OCI-LY3 (cell line): Measurements from ENCODE around the gene RELL2.

Source experiments
- H2AFZ ChIP-seq: fragments of 200-600, 300-600 bp; shearing (Covaris generic); 2 replicates; pipeline ENCODE4 v1.6.0; 2014; ENCODE audit warnings: antibody characterized with exemption, low read depth, low read length
- H3K27ac ChIP-seq: fragments of 200-600, 300-600 bp; sonication (generic); 2 replicates; pipeline ENCODE4 v1.5.1; 2014; ENCODE audit warnings: mild to moderate bottlenecking, low read length, moderate library complexity, mixed read lengths
- H3K27me3 ChIP-seq: fragments of 200-600, 300-600 bp; sonication (generic); 2 replicates; pipeline ENCODE4 v1.6.1; 2014; ENCODE audit warnings: low read depth, low read length, mixed read lengths
- H3K36me3 ChIP-seq: fragments of 200-600, 300-600 bp; sonication (generic); replicated peaks from 2 replicates; pipeline ENCODE3; 2014; ENCODE audit warnings: low read depth, low read length, mixed read lengths
- H3K4me1 ChIP-seq: fragments of 300-600, 200-600 bp; sonication (generic); 2 replicates; pipeline ENCODE4 v1.6.1; 2014; ENCODE audit warnings: low read length, mixed read lengths
- H3K4me2 ChIP-seq: fragments of 200-600, 300-600 bp; sonication (generic); 2 replicates; pipeline ENCODE4 v1.6.1; 2014; ENCODE audit warnings: low read length, mixed read lengths
- H3K4me3 ChIP-seq: fragments of 300-600, 200-600 bp; sonication (generic); 2 replicates; pipeline ENCODE4 v1.5.1; 2014; ENCODE audit warnings: antibody characterized with exemption, mild to moderate bottlenecking, low read length, moderate library complexity
- H3K79me2 ChIP-seq: fragments of 300-600, 200-600 bp; shearing (Covaris generic); 2 replicates; pipeline ENCODE4 v1.6.1; 2014; ENCODE audit warnings: mild to moderate bottlenecking, low read length, mixed read lengths
- H3K9ac ChIP-seq: fragments of 300-600, 200-600 bp; shearing (Covaris generic); 2 replicates; pipeline ENCODE4 v1.6.0; 2014; ENCODE audit warnings: mild to moderate bottlenecking, low read length, moderate library complexity
- H3K9me3 ChIP-seq: fragments of 200-600, 300-600 bp; shearing (Covaris generic); 2 replicates; pipeline ENCODE4 v1.6.1; 2014; ENCODE audit warnings: low read length, mixed read lengths; ENCODE audit not compliant: insufficient read depth
- H4K20me1 ChIP-seq: fragments of 200-600, 300-600 bp; sonication (generic); 2 replicates; pipeline ENCODE4 v1.6.1; 2016; ENCODE audit warnings: low read length, mixed read lengths; ENCODE audit not compliant: insufficient read depth
- EZH2phosphoT487 ChIP-seq: fragments of 200-600 bp; shearing (Covaris generic); IDR thresholded peaks from 2 replicates; pipeline ENCODE4 v1.6.1; 2018; ENCODE audit warnings: antibody characterized with exemption, mixed run types, low read depth
- TF ChIP-seq, protein P1 (sequence below): fragments of 200-600, 300-600 bp; sonication (generic); IDR thresholded peaks from 2 replicates; pipeline ENCODE4 v1.5.1; 2014; ENCODE audit warnings: antibody characterized with exemption, low read length, low read depth

RELL2 gene

DNA sequence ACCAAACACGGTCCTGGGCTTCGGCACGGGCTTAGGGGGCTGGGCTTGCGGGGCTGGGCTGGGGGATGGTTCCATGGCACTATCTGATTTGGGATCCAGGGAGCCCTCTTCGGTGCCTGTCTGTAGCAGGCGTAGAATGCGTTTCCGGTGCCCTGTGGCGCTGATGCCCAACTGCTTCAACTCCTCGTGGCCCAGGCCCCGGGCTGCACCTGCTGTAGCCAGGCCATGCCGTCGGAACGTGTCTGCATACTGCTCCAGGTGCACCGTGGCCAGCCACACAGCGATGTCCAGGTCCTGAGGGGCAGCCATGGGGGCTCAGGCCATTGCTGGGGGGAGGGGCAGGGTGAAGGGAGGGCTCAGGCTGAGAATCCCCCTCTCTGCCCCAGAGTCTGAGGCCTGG, 43.4 kb downstream of the RELL2 start:
- no peak overlapping the region for H3K9ac ChIP-seq
- TF ChIP-seq, protein P1, sequence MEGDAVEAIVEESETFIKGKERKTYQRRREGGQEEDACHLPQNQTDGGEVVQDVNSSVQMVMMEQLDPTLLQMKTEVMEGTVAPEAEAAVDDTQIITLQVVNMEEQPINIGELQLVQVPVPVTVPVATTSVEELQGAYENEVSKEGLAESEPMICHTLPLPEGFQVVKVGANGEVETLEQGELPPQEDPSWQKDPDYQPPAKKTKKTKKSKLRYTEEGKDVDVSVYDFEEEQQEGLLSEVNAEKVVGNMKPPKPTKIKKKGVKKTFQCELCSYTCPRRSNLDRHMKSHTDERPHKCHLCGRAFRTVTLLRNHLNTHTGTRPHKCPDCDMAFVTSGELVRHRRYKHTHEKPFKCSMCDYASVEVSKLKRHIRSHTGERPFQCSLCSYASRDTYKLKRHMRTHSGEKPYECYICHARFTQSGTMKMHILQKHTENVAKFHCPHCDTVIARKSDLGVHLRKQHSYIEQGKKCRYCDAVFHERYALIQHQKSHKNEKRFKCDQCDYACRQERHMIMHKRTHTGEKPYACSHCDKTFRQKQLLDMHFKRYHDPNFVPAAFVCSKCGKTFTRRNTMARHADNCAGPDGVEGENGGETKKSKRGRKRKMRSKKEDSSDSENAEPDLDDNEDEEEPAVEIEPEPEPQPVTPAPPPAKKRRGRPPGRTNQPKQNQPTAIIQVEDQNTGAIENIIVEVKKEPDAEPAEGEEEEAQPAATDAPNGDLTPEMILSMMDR = no peak
- TF ChIP-seq EZH2phosphoT487 = no peak
- H3K4me1 ChIP-seq = peaks cover 4% of the 10 kb centered on the region; the same call in 1 of the 2 replicates

DNA sequence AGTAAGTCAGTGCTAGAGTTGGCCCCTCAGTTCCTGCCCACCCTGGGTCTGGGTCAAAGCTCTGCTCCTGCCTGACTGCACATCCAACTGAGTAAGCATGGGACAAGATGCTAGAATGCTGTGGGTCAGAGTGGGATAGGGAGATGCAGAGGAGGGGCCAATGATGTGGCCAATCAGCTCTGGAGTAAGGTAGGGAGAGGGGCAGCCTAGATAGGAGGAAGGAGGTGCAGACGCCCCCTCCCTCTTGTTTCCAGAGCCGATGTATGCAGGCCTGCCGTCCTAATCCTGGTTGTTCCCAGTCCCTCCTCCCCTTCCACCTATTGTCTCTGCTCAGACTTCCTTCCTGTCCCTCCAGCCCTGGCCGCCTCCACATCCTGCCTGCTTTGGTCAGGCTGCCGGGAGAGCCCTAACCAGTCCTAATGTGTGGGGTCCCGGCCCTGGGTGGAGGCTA, 44.0 kb downstream of the RELL2 start:
- H3K4me3 ChIP-seq = no peak overlapping the region
- peaks cover 4% of the 10 kb centered on the region; the same call in 1 of the 2 replicates for H3K4me1 ChIP-seq
- no peaks in the 10 kb centered on the region for H3K27me3 ChIP-seq
- H3K9ac ChIP-seq = no peak overlapping the region
- H3K9me3 ChIP-seq = no peaks in the 10 kb centered on the region
- H3K27ac ChIP-seq = no peak overlapping the region
- H2AFZ ChIP-seq = no peak overlapping the region
- H4K20me1 ChIP-seq = no peaks in the 10 kb centered on the region
- H3K36me3 ChIP-seq = no peaks in the 10 kb centered on the region
- no peaks in the 10 kb centered on the region for H3K79me2 ChIP-seq
- H3K4me2 ChIP-seq = no peak overlapping the region
- TF ChIP-seq EZH2phosphoT487 = no peak
- TF ChIP-seq, protein P1 = no peak

More for the DNA sequence above, 43.4 kb downstream of the RELL2 start:
- no peaks in the 10 kb centered on the region for H3K79me2 ChIP-seq
- H2AFZ ChIP-seq = no peak overlapping the region
- H3K36me3 ChIP-seq = no peaks in the 10 kb centered on the region
- H3K27me3 ChIP-seq = no peaks in the 10 kb centered on the region
- no peaks in the 10 kb centered on the region for H4K20me1 ChIP-seq
- H3K9me3 ChIP-seq = no peaks in the 10 kb centered on the region
- H3K4me3 ChIP-seq = no peak overlapping the region
- H3K4me2 ChIP-seq = no peak overlapping the region
- H3K27ac ChIP-seq = no peak overlapping the region

DNA sequence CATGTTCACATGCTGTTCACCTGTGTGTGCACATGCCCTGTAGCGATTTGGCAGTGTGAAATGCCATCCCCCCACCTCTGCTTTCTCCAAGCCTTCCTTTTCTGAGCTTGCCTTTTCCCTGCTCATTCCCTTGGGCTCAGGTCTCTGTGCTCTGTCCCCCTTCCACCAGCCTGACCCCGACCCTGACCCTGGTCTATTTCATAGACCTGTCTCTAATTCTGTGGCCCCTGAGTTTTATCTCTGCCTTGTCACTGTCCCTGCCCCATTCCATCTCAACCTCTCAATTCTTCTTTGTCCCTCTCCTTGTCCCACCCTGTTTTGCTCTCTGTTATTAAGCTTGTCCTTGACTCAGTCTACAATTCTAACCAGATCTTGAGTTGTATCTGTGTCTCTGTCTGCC, 44.5 kb downstream of the RELL2 start:
- Histone ChIP-seq H3K79me2 (no peaks in the 10 kb centered on the region), H4K20me1 (no peaks in the 10 kb centered on the region), H3K4me2 (no peak overlapping the region), H3K27me3 (no peaks in the 10 kb centered on the region), H3K4me3 (no peak overlapping the region), H3K36me3 (no peaks in the 10 kb centered on the region), H3K9me3 (no peaks in the 10 kb centered on the region), H3K4me1 (peaks cover 4% of the 10 kb centered on the region; the same call in 1 of the 2 replicates), H3K9ac (no peak overlapping the region), H3K27ac (no peak overlapping the region), H2AFZ (no peak overlapping the region)
- no peak for TF ChIP-seq EZH2phosphoT487
- TF ChIP-seq, protein P1 = no peak

DNA sequence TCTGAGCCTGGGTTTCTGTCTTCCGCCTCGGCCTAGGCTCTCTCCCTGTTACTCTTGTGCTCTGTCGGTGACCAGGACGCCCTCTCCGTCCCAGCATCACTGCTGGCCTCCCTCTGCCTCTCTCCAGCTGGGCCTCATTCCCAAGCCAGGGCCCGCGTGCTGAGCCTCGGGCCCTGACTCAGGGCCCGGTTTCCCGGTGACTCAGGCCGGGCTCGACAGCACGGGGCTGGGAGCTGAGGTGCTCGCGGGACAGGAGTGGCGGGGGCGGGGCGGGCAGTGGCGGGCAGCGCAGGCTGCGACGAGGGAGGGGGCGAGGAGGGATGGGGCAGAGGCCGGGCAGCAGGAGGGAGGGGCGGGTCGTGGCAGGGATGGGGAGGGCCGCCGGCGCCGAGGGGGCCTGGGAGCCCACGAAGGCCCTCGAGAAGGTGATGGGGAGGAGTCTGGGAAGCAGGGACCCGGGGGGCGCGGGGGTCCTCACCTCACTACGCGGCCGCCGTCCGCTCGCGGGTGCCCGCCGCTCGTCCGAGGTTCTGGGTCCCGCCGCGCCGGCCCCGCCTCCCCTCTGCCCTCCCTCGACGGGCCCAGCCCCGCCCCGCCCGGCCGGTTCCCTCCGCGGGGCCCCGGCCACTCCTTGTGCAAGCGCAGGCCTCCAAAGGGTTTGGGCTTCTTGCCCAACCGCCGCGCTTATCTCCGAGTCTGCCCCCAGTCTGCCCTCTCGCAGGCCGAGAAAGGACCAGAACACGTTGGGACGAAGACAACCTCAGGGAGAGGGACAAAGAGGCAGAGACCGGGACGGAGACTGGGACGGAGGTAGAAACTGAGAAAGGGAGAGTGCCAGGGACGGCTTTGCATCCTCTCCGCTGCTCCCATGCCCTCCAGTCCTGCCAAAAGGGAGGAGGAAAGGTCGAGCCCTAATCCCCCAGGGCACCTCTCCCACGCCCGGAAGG, 45.2 kb downstream of the RELL2 start, which contains the start of gene ARAP3:
Gene ARAP3 (minus strand): TSS at position 536 of the 947 bp plus-strand sequence. CDS start 1,744 bp downstream, outside the sequence.
- no peak within 1 kb of the TSS for H3K4me3 ChIP-seq
- no peak within 1 kb of the TSS for H3K27ac ChIP-seq
- no peaks in the 10 kb centered on the region for H3K79me2 ChIP-seq
- no peaks in the 10 kb centered on the region for H3K9me3 ChIP-seq
- no peaks in the 10 kb centered on the region for H3K36me3 ChIP-seq
- peaks cover 4% of the 10 kb centered on the region; the same call in 1 of the 2 replicates for H3K4me1 ChIP-seq
- H4K20me1 ChIP-seq = no peaks in the 10 kb centered on the region
- no peak within 1 kb of the TSS for H3K9ac ChIP-seq
- TF ChIP-seq EZH2phosphoT487 = no peak
- TF ChIP-seq, protein P1 = no peak
- no peaks in the 10 kb centered on the region for H3K27me3 ChIP-seq
- H2AFZ ChIP-seq = no peak within 1 kb of the TSS
- H3K4me2 ChIP-seq = no peak within 1 kb of the TSS
